HFFc6 (cell line): ENCODE measurements around the gene NQO2. TPM values are rescaled to one million over a fixed set of nuclear protein-coding genes. Genes with fewer than 3 reads are reported as not detected.

Experiments
- DNase-seq: peaks from one replicate; pipeline ENCODE4 v3.0.0-alpha.2; 2018
- H3K27ac Mint-ChIP-seq: 2 replicates; pipeline ENCODE4 v1.8.0; 2020; ENCODE audit warnings: mild to moderate bottlenecking, mixed read lengths
- H3K27me3 Mint-ChIP-seq: 2 replicates; pipeline ENCODE4 v1.8.0; 2021; ENCODE audit warnings: mild to moderate bottlenecking, moderate library complexity, mixed read lengths; ENCODE audit not compliant: insufficient read depth
- H3K36me3 Mint-ChIP-seq: 2 replicates; pipeline ENCODE4 v1.8.0; 2021; ENCODE audit warnings: low read depth, mixed read lengths
- H3K4me1 Mint-ChIP-seq: 2 replicates; pipeline ENCODE4 v1.8.0; 2020; ENCODE audit warnings: low read depth, mixed read lengths
- H3K4me3 Mint-ChIP-seq: 2 replicates; pipeline ENCODE4 v1.8.0; 2020; ENCODE audit warnings: mild to moderate bottlenecking, moderate library complexity, mixed read lengths
- H3K9me3 Mint-ChIP-seq: 2 replicates; pipeline ENCODE4 v1.8.0; 2020; ENCODE audit warnings: mild to moderate bottlenecking, mixed read lengths
- CTCF ChIP-seq: fragments of 200-600 bp; sonication (generic); IDR thresholded peaks from 2 replicates; pipeline ENCODE4 v1.5.0; 2021; ENCODE audit warnings: antibody characterized with exemption, mild to moderate bottlenecking
- total RNA-seq, 6 experiments: library from RNA; stranded (reverse); fragmentation: NEBNext Ultra II Directional; extraction: Animal tissue kit (Norgen Biotek cat#: 25700); gene quantifications; 2 replicates in 1 of 6; 3 replicates in 5 of 6; pipeline ENCODE4 v1.2.3, GENCODE V29; 2021

NQO2 gene
- total RNA-seq, 6 experiments from 2014 or later, result 28.9 to 48.6 (median 43.6) TPM

DNA sequence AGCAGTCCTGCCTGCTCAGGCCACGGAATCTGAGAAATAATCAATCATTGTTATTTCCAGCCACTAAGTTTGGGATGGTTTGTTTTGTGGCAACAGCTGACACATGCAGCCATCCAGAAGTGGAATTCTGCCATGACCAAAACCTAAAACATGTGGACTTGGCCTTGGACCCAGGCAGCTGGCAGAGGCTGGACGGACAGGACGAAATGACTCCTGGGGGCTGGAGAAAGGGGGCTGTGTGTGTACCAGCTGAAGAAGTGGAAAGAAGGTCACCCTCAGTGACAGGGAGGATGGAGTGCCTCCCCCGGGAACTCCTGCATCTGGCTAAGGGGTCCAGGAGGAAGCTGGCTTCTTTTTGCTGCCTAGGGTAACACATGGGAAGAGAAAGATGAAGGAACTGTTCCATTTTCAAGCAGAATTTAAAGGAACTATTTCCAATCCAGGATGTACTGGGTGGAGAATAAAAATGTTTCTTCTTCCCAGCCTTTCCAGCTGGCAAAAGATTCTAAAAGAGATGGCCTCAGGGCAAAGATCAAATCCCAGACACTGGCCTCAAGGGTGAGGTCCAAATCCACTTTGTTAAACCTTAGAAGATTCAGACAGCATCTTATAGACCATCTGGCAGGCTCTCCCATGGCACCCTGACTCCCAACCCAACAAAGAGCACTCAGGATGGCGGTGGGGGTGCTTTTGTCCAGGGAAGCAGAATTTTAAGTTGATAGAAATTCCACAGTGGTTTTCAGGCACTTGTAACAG is 42.6 kb upstream of the NQO2 start:
- peak overlapping the region; percentile 69 for H3K27ac Mint-ChIP-seq
- H3K36me3 Mint-ChIP-seq, result peaks cover 12% of the 10 kb centered on the region
- no peak for TF ChIP-seq CTCF
- no peaks in the 10 kb centered on the region; the same call in 1 of the 2 replicates for H3K27me3 Mint-ChIP-seq
- no peak overlapping the region for H3K4me3 Mint-ChIP-seq
- no peak for DNase-seq
- H3K9me3 Mint-ChIP-seq, result no peaks in the 10 kb centered on the region
- peaks cover 56% of the 10 kb centered on the region for H3K4me1 Mint-ChIP-seq

DNA sequence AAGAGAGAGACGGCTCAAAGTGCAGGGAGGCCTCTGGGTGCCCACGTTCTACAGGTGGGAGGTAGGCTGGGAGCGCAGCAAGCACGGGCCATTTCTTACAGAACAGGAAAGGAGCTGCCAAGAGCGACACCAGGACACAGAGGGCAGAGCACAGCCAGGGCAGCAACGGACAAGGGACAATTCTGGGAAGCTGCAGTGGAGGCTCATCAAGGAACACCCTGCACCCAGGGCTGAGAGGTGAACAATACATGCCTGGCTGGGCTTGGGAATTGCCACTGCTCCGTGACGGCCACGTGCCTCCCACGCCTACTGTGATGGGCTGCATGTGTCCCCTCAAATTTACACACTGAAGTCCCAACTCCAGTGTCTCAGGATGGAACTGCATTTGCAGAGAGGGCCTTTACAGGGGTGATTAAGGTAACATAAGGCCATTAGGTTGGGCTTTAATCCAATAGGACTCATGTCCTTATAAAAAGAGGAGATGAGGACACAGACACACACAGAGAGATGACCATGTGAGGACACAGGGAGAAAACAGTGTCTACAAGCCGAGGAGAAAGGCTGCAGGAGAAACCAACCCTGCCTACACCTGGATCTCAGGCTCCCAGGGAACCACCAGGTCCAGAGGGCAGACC is 41.9 kb upstream of the NQO2 start:
- peaks cover 56% of the 10 kb centered on the region for H3K4me1 Mint-ChIP-seq
- no peaks in the 10 kb centered on the region for H3K9me3 Mint-ChIP-seq
- peak overlapping the region; percentile 69 for H3K27ac Mint-ChIP-seq
- no peaks in the 10 kb centered on the region; the same call in 1 of the 2 replicates for H3K27me3 Mint-ChIP-seq
- H3K4me3 Mint-ChIP-seq, result no peak overlapping the region
- H3K36me3 Mint-ChIP-seq, result peaks cover 6% of the 10 kb centered on the region
- no peak for TF ChIP-seq CTCF
- DNase-seq, result no peak

GRCh38 chr6:2958331-2958711 is 41.4 kb upstream of the NQO2 start:
- DNase-seq, result no peak
- Mint-ChIP-seq H3K4me1 (peaks cover 53% of the 10 kb centered on the region), H3K9me3 (no peaks in the 10 kb centered on the region), H3K4me3 (no peak overlapping the region), H3K27ac (peak overlapping the region; percentile 43), H3K27me3 (no peaks in the 10 kb centered on the region; the same call in 1 of the 2 replicates), H3K36me3 (peaks cover 1% of the 10 kb centered on the region)
- no peak for TF ChIP-seq CTCF

DNA sequence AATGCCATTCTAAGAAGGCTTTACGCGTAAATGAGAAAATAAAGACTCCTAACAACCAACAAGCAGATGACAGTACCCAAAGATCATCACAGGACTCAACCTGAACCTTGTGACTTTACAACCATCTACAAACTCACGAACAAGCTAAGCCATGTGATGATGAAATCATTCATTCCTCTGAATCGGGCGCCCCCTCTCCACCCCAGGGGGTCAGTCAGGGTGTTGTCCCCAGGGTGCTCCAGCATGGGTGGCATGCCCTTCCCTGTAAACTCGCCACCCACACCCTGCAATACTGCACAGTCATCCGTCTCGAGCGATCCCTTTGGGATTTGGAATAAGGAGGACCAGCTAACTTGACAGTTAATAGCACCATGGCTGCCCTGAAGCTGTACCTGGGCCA is 40.9 kb upstream of the NQO2 start:
- Mint-ChIP-seq H3K9me3 (no peaks in the 10 kb centered on the region), H3K4me3 (no peak overlapping the region), H3K27ac (peak overlapping the region; percentile 43; the same call in 1 of the 2 replicates), H3K27me3 (no peaks in the 10 kb centered on the region; the same call in 1 of the 2 replicates), H3K36me3 (no peaks in the 10 kb centered on the region; the same call in 1 of the 2 replicates), H3K4me1 (peaks cover 52% of the 10 kb centered on the region)
- DNase-seq, result no peak
- no peak for TF ChIP-seq CTCF

- Mint-ChIP-seq H3K27ac (peak overlapping the region; percentile 87), H3K27me3 (no peaks in the 10 kb centered on the region; the same call in 1 of the 2 replicates), H3K9me3 (no peaks in the 10 kb centered on the region), H3K4me1 (peaks cover 52% of the 10 kb centered on the region), H3K36me3 (no peaks in the 10 kb centered on the region; the same call in 1 of the 2 replicates), H3K4me3 (peak overlapping the region; percentile 65)
- TF ChIP-seq CTCF, result no peak
- peak; percentile 88 for DNase-seq
Measured at GRCh38 chr6:2959909-2960719, 39.6 kb upstream of the NQO2 start.
